Measurements from ENCODE around the gene COL18A1. TPM values are rescaled to one million over a fixed set of nuclear protein-coding genes. Genes with fewer than 3 reads are reported as not detected.

Gene COL18A1
- total and polyA plus RNA-seq, 2 of the 8 experiments (the other 6 are each of a cell fraction or from before 2014, with no cell fraction given), result 145 to 201 TPM

GRCh38 chr21:45410151-45410864 lies 5.3 kb downstream of the COL18A1 start (continued):
- no peak for TF ChIP-seq TAF1 (IDR thresholded peaks at IDR 0.05; ENCODE audit: low read depth, low read length)
- TF ChIP-seq EP300 (IDR thresholded peaks at IDR 0.05; ENCODE audit: borderline replicate concordance in 1 of 2, low read depth in 2 of 2, low read length in 2 of 2), result no peak
- TF ChIP-seq RXRA (IDR thresholded peaks at IDR 0.05; ENCODE audit: insufficient read depth, low read depth, low read length), result no peak
- no peak for TF ChIP-seq CHD7 (IDR thresholded peaks at IDR 0.05; ENCODE audit: insufficient replicate concordance, low read length)
- no peak for TF ChIP-seq EGR1 (IDR thresholded peaks at IDR 0.05; ENCODE audit: borderline replicate concordance, low read depth, low read length)
- no peak for TF ChIP-seq TBP (IDR thresholded peaks at IDR 0.05; ENCODE audit: low read depth, low read length)

Measured in H1 (cell line).